ENCODE measurements around the gene SELENOF.

SELENOF gene

DNA sequence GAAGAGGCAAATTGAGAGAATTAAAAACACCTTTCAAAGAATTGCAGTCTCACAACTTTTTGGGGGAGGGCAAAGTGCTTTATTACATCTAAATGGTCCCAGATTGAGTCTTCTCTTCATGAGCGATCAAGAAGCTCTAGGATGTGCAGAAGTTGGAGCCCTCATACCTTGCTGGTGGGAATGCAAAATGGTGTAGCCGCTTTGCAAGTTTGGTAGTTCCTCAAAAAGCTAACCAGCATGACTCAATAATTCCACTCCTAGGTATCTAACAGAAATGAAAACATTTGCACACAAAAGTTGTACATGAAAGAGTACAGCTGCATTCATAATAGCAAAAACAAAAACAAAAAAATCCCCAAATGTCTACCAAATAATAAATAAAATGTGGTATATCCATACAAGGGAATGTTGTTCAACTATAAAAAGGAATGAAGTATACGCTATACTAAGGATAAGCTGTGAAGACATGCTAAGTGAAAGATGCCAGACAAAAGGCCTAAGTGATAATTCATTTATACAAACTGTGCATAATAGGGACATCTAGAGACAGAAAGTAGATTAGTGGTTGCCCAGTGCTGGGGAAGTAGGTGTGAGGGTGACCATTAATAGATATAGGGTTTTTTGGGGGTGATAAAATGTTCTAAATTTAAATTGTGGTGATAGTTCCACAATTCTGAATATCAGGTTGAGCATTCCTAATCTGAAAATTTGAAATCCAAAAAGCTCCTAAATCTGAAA, 55.2 kb downstream of the SELENOF start:
- no peak for DNase-seq (ENCODE audit: extremely low spot score)
- ChIA-PET POLR2A (no interaction called here), CTCF (interaction anchor here (0.9 to 1.6 kb wide), 3 partner anchors 9 to 154 kb away, joined by 3 to 6 read pairs (median 4); partner anchors contain the start of gene SH3GLB1)
- TF ChIP-seq, protein P1, sequence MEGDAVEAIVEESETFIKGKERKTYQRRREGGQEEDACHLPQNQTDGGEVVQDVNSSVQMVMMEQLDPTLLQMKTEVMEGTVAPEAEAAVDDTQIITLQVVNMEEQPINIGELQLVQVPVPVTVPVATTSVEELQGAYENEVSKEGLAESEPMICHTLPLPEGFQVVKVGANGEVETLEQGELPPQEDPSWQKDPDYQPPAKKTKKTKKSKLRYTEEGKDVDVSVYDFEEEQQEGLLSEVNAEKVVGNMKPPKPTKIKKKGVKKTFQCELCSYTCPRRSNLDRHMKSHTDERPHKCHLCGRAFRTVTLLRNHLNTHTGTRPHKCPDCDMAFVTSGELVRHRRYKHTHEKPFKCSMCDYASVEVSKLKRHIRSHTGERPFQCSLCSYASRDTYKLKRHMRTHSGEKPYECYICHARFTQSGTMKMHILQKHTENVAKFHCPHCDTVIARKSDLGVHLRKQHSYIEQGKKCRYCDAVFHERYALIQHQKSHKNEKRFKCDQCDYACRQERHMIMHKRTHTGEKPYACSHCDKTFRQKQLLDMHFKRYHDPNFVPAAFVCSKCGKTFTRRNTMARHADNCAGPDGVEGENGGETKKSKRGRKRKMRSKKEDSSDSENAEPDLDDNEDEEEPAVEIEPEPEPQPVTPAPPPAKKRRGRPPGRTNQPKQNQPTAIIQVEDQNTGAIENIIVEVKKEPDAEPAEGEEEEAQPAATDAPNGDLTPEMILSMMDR (IDR thresholded peaks at IDR 0.05; ENCODE audit: control extremely low read depth, extremely low read depth, low read depth, missing control alignments) = no peak

DNA sequence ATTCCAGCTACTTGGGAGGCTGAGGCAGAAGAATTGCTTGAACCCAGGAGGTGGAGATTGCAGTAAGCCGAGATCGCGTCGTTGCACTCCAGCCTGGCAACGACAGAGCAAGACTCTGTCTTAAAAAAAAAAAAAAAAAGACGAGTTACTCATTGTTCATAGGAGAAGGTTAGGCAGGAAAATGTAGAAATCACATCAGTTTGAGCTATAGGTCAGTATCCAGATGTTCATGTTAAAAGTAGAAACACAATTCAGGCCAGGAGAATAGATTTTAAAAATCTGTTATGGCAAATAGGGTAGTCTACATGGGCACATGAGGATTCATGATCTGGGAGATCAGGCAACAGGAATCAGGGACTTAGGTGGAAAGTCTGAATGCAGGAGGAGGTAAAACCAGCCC, 57.7 kb downstream of the SELENOF start:
- POLR2A ChIA-PET = no interaction called here
- no peak for DNase-seq (ENCODE audit: extremely low spot score)
- CTCF ChIA-PET = interaction anchor here (0.9 to 1.5 kb wide), 3 partner anchors 12 to 229 kb away, joined by 3 to 5 read pairs (median 4); no protein-coding TSS in a partner anchor
- TF ChIP-seq, protein P1 (IDR thresholded peaks at IDR 0.05; ENCODE audit: control extremely low read depth, extremely low read depth, low read depth, missing control alignments) = no peak

DNA sequence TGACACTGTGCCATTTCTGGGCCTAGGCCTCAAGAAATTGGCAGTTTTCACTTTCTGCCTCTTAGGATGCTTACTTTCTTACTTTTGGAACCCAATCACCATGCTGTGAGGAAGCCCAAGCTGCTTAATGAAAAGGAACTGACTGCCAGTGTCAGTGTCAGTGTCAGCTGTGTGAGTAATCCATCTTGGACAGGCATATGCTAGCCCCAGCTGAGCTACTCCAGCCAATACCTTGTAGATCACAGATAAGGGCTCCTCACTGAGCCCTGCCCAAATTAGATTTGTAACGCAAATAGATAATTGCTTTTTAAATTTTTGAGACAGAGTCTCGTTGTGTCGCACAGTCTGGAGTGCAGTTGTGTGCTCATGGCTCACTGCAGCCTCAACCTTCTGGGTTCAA, 59.6 kb downstream of the SELENOF start:
- CTCF ChIA-PET = no interaction called here

DNA sequence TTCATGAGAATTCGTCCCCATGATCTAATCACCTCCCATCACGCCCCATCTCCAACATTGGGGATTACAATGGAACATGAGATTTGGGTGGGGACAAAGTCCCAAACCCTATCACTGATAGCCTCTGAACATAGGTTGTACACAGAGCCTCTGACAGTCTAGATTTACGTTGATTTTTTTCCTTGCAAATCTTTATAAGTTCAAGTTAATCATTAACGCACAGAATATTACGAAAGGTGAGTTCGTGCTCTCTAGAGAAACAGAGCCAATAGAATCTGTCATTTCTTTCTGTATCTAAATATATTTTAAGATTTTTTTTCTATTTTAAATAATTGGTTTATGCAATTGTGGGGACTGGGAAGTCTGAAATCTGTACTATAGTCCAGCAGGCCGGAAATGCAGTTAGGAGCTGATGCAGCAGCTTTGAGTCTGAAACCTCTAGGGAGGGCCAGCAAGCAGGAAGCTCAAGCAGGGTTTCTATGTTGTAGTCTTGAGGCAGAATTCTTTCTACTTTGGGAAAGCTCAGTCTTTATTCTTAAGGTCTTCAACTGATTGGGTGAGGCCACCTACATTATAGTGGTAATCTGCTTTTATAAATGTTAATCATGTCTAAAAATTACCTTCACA, 61.0 kb downstream of the SELENOF start:
- no peak for DNase-seq (ENCODE audit: extremely low spot score)
- TF ChIP-seq, protein P1 (IDR thresholded peaks at IDR 0.05; ENCODE audit: control extremely low read depth, extremely low read depth, low read depth, missing control alignments) = no peak
- POLR2A ChIA-PET = no interaction called here
- CTCF ChIA-PET = interaction anchor here (2.1 kb wide), 1 partner anchor 19 kb away, joined by 10 read pairs; no protein-coding TSS in a partner anchor

More for the DNA sequence above, 59.6 kb downstream of the SELENOF start:
- POLR2A ChIA-PET = interaction anchor here (1.2 kb wide), 1 partner anchor 11 kb away, joined by 4 read pairs; no protein-coding TSS in a partner anchor
- TF ChIP-seq, protein P1 (IDR thresholded peaks at IDR 0.05; ENCODE audit: control extremely low read depth, extremely low read depth, low read depth, missing control alignments) = no peak
- DNase-seq (ENCODE audit: extremely low spot score) = no peak

DNA sequence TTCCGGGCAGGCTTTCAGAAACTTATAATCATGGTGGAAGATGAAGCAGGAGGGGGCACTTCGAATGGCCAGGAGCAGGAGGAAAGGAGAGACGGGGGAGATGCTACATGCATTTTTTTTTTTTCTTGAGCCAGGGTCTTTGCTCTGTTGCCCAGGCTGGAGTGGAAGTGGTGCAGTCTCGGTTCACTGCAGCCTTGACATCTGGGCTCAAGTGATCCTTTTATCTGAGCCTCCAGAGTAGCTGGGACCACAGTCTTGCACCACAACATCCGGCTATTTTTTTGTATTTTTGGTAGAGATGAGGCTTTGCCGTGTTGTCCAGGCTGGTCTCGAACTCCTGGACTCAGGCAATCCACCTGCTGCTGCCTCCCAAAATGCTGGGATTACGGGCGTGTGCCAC, 61.6 kb downstream of the SELENOF start:
- TF ChIP-seq, protein P1 (IDR thresholded peaks at IDR 0.05; ENCODE audit: control extremely low read depth, extremely low read depth, low read depth, missing control alignments) = no peak
- ChIA-PET POLR2A (no interaction called here), CTCF (interaction anchor here (2.1 kb wide), 1 partner anchor 19 kb away, joined by 10 read pairs; no protein-coding TSS in a partner anchor)
- no peak for DNase-seq (ENCODE audit: extremely low spot score)

DNA sequence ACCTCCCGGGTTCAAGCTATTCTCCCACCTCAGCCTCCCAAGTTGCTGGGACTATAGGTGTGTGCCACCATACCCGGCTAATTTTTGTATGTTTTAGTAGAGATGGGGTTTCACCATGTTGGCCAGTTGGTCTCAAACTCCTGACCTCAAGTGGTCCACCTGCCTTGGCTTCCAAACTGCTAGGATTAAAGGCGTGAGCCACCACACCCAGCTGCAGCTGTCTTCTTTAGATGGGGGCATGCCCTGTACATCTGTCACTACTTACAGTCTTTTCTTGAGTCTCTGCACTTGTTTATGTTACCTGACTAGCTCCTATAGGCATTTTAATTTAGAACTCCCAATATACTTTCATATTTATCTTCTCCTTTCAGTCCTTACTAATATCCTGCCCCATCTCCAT, 64.2 kb downstream of the SELENOF start:
- ChIA-PET CTCF (interaction anchor here (1.4 to 1.6 kb wide), 3 partner anchors 8 to 234 kb away, joined by 4 to 6 read pairs (median 5); no protein-coding TSS in a partner anchor), POLR2A (no interaction called here)
- TF ChIP-seq, protein P1 (IDR thresholded peaks at IDR 0.05; ENCODE audit: control extremely low read depth, extremely low read depth, low read depth, missing control alignments) = no peak
- DNase-seq (ENCODE audit: extremely low spot score) = no peak
